GM23338 (cell line): ENCODE data around the gene PACS1. TPM values are rescaled to one million over a fixed set of nuclear protein-coding genes. Genes with fewer than 3 reads are reported as not detected.

Experiments
- ATAC-seq: fragments of 200-7000 bp; cut with Tn5 transposase; 3 replicates; pipeline ENCODE4 v1.9.1; 2020
- DNase-seq: peaks from one replicate; pipeline ENCODE4 v3.0.0-alpha.2; 2015; ENCODE audit warnings: low spot score
- H2AFZ ChIP-seq: fragments of 200-600 bp; sonication (generic); 2 replicates; pipeline ENCODE4 v1.8.0; 2016; ENCODE audit warnings: antibody characterized with exemption, mild to moderate bottlenecking, moderate library complexity
- H3F3A ChIP-seq: fragments of 200-600 bp; sonication (generic); replicated peaks from 2 replicates; pipeline ENCODE4 v1.8.0; 2017; ENCODE audit warnings: antibody characterized with exemption, mixed run types, low read depth
- H3K27ac ChIP-seq: fragments of 200-600 bp; sonication (generic); 2 replicates; pipeline ENCODE4 v1.6.1; 2016; ENCODE audit warnings: low read depth
- H3K27me3 ChIP-seq: fragments of 200-600 bp; sonication (generic); 2 replicates; pipeline ENCODE4 v1.8.0; 2016; ENCODE audit warnings: mild to moderate bottlenecking, mixed run types, moderate library complexity; ENCODE audit not compliant: insufficient read depth
- H3K36me3 ChIP-seq: fragments of 200-600 bp; sonication (generic); 2 replicates; pipeline ENCODE4 v1.8.0; 2016; ENCODE audit warnings: mild to moderate bottlenecking; ENCODE audit not compliant: insufficient read depth
- H3K4me1 ChIP-seq: fragments of 200-600 bp; sonication (generic); 2 replicates; pipeline ENCODE4 v1.8.0; 2016; ENCODE audit warnings: mild to moderate bottlenecking, moderate library complexity; ENCODE audit not compliant: insufficient read depth
- H3K4me2 ChIP-seq: fragments of 200-600 bp; sonication (generic); 2 replicates; pipeline ENCODE4 v1.7.1; 2017; ENCODE audit warnings: mixed run types
- H3K4me3 ChIP-seq: fragments of 200-600 bp; sonication (generic); 2 replicates; pipeline ENCODE4 v1.6.1; 2016; ENCODE audit warnings: mixed run types
- H3K79me2 ChIP-seq: fragments of 200-600 bp; sonication (generic); replicated peaks from 2 replicates; pipeline ENCODE4 v1.8.0; 2017; ENCODE audit warnings: mild to moderate bottlenecking; ENCODE audit not compliant: insufficient read depth
- H3K9me2 ChIP-seq: fragments of 200-600 bp; sonication (generic); 2 replicates; pipeline ENCODE4 v1.8.0; 2017; ENCODE audit not compliant: insufficient read depth
- H4K20me1 ChIP-seq: fragments of 200-600 bp; sonication (generic); replicated peaks from 2 replicates; pipeline ENCODE4 v1.8.0; 2017; ENCODE audit warnings: mild to moderate bottlenecking; ENCODE audit not compliant: insufficient read depth
- H3K27ac Mint-ChIP-seq: 2 replicates; pipeline ENCODE4 v1.8.0; 2020; ENCODE audit warnings: inconsistent platforms, mild to moderate bottlenecking, moderate library complexity, mixed read lengths
- H3K27me3 Mint-ChIP-seq: 3 replicates; pipeline ENCODE4 v1.8.0; 2022; ENCODE audit warnings: low read depth, mild to moderate bottlenecking, moderate library complexity, mixed read lengths, inconsistent platforms; ENCODE audit not compliant: insufficient read depth, poor library complexity
- H3K36me3 Mint-ChIP-seq: 3 replicates; pipeline ENCODE4 v1.8.0; 2021; ENCODE audit warnings: low read depth, mild to moderate bottlenecking, inconsistent platforms, moderate library complexity, mixed read lengths
- H3K4me1 Mint-ChIP-seq: 3 replicates; pipeline ENCODE4 v1.8.0; 2020; ENCODE audit warnings: mild to moderate bottlenecking, inconsistent platforms, mixed read lengths
- H3K4me3 Mint-ChIP-seq: 3 replicates; pipeline ENCODE4 v1.8.0; 2021; ENCODE audit warnings: moderate library complexity, mild to moderate bottlenecking, inconsistent platforms, mixed read lengths
- H3K9me3 Mint-ChIP-seq: 3 replicates; pipeline ENCODE4 v1.8.0; 2020; ENCODE audit warnings: moderate library complexity, mild to moderate bottlenecking, inconsistent platforms, mixed read lengths
- CREB1 ChIP-seq: fragments of 250-450 bp; sonication (Bioruptor Pico); IDR thresholded peaks from 2 replicates; pipeline ENCODE4 v1.5.0; 2020; ENCODE audit warnings: low read depth, mild to moderate bottlenecking, moderate library complexity
- CTCF ChIP-seq, 2 experiments: fragments of 200-600 bp in 1 of 2; sonication (generic) in 1 of 2; conservative IDR thresholded peaks; 2 replicates each; pipeline versions ENCODE4 v1.5.1 to v1.6.1; 2016 to 2017; ENCODE audit warnings: antibody characterized with exemption in 2 of 2, low read depth in 2 of 2, mild to moderate bottlenecking in 2 of 2, moderate library complexity in 1 of 2
- EZH2 ChIP-seq: fragments of 200-600 bp; sonication (generic); IDR thresholded peaks from one replicate; pipeline ENCODE4 v1.8.0; 2017; ENCODE audit warnings: antibody characterized with exemption, mild to moderate bottlenecking, low read depth; ENCODE audit not compliant: unreplicated experiment
- EZH2phosphoT487 ChIP-seq: fragments of 200-600 bp; sonication (generic); IDR thresholded peaks from one replicate; pipeline ENCODE4 v1.8.1; 2018; ENCODE audit warnings: antibody characterized with exemption; ENCODE audit not compliant: unreplicated experiment
- JUNB ChIP-seq: IDR thresholded peaks from one replicate; pipeline ENCODE4 v1.6.1; 2016; ENCODE audit warnings: antibody characterized with exemption; ENCODE audit not compliant: unreplicated experiment
- NANOG ChIP-seq: IDR thresholded peaks from 2 replicates; pipeline ENCODE4 v1.6.1; 2016; ENCODE audit warnings: antibody characterized with exemption, borderline replicate concordance
- REST ChIP-seq: IDR thresholded peaks from one replicate; pipeline ENCODE4 v1.6.1; 2018; ENCODE audit warnings: antibody characterized with exemption; ENCODE audit not compliant: unreplicated experiment
- STAT1 ChIP-seq: IDR thresholded peaks from one replicate; pipeline ENCODE4 v1.6.1; 2016; ENCODE audit warnings: antibody characterized with exemption; ENCODE audit not compliant: unreplicated experiment
- ZNF331 ChIP-seq: fragments of 250-450 bp; sonication (Bioruptor Pico); IDR thresholded peaks from 2 replicates; pipeline ENCODE4 v1.5.0; 2020; ENCODE audit warnings: low read depth, mild to moderate bottlenecking, moderate library complexity
- ZNF462 ChIP-seq: fragments of 250-450 bp; sonication (Bioruptor Pico); IDR thresholded peaks from 2 replicates; pipeline ENCODE4 v1.5.0; 2020; ENCODE audit warnings: mild to moderate bottlenecking, moderate library complexity
- polyA plus RNA-seq: library from polyadenylated mRNA; unstranded; fragments of >200 nt; fragmentation: Nextera tagmentation; extraction: Ambion mirVana; gene quantifications from 2 replicates; pipeline ENCODE4 v1.2.1, GENCODE V29; 2016
- total RNA-seq: library from RNA; depleted of rRNA; stranded (reverse); fragments of >200 nt; shearing (Covaris generic); gene quantifications from 2 replicates; pipeline ENCODE4 v1.2.3, GENCODE V29; 2014

Gene PACS1
- total and polyA plus RNA-seq, 2 experiments from 2014 or later, result 8.0 to 37.5 TPM

GRCh38 chr11:66126064-66126463 lies 56.0 kb downstream of the PACS1 start (continued):
- TF ChIP-seq ZNF462 (CRISPR knock-in tag) (no peak), CREB1 (CRISPR knock-in tag) (no peak), JUNB (no peak), ZNF331 (CRISPR knock-in tag) (no peak), EZH2phosphoT487 (no peak)

GRCh38 chr11:66126808-66127555 lies 56.9 kb downstream of the PACS1 start:
- peaks cover 8% of the 10 kb centered on the region; the same call in 1 of the 2 replicates for H3F3A ChIP-seq
- H3K4me3 ChIP-seq, result no peak overlapping the region
- peak overlapping the region; percentile 86 for H3K27ac ChIP-seq
- peak; percentile 63 for DNase-seq
- H3K36me3 ChIP-seq, result no peaks in the 10 kb centered on the region
- peak overlapping the region; percentile 15 for H3K4me2 ChIP-seq
- no peaks in the 10 kb centered on the region for H4K20me1 ChIP-seq
- H2AFZ ChIP-seq, result peak overlapping the region; percentile 49; the same call in 1 of the 2 replicates
- Mint-ChIP-seq H3K27ac (peak overlapping the region; percentile 86), H3K9me3 (no peaks in the 10 kb centered on the region), H3K27me3 (peaks cover 6% of the 10 kb centered on the region), H3K36me3 (no peaks in the 10 kb centered on the region), H3K4me1 (peaks cover 44% of the 10 kb centered on the region), H3K4me3 (peak overlapping the region; percentile 1; the same call in 1 of the 3 replicates)
- peaks cover 37% of the 10 kb centered on the region for H3K4me1 ChIP-seq
- H3K9me2 ChIP-seq, result no peaks in the 10 kb centered on the region
- no peaks in the 10 kb centered on the region for H3K27me3 ChIP-seq
- peak; percentile 80 for ATAC-seq
- H3K79me2 ChIP-seq, result peaks cover 13% of the 10 kb centered on the region; the same call in 1 of the 2 replicates
- no peak for TF ChIP-seq STAT1
- TF ChIP-seq NANOG, result no peak
- no peak for TF ChIP-seq EZH2
- no peak for TF ChIP-seq REST
- no peak for TF ChIP-seq EZH2phosphoT487
- no peak for TF ChIP-seq CTCF (conservative IDR thresholded peaks at IDR 0.05; ENCODE audit: low read depth in 2 of 2)
